ENCODE measurements around the gene SPTBN4.
"Not testable (repeated sequence)": the region's sequence is repeated elsewhere in the genome, so short reads cannot be mapped to it uniquely, and the experiment has no call there.

SPTBN4 gene

GRCh38 chr19:40617961-40618360 is 151.2 kb downstream of the SPTBN4 start:
- no peak for DNase-seq (ENCODE audit: low read depth in 2 of 2)

- no peak for DNase-seq (ENCODE audit: low read depth in 2 of 2)
Observed at GRCh38 chr19:40619333-40620160, 152.7 kb downstream of the SPTBN4 start.

DNA sequence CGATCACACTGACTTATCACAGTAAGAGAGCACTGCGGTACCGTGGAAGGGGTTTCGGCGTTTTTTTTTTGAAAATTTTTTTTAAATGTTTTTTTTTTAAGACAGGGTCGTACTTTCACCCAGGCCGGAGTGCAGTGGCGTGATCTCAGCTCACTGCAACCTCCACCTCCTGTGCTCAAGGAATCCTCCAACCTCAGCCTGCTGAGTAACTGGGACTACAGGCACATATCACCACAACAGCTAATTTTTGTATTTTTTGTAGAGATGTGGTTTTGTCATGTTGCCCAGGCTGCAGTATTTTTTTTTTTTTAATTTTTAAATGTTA is 153.3 kb downstream of the SPTBN4 start:
- no peak for DNase-seq (ENCODE audit: low read depth in 2 of 2)

GRCh38 chr19:40621283-40621682 is 154.5 kb downstream of the SPTBN4 start:
- DNase-seq (ENCODE audit: low read depth in 2 of 2) = no peak

- no peak for DNase-seq (ENCODE audit: low read depth in 2 of 2)
Observed at GRCh38 chr19:40621966-40622772, 155.4 kb downstream of the SPTBN4 start.

DNA sequence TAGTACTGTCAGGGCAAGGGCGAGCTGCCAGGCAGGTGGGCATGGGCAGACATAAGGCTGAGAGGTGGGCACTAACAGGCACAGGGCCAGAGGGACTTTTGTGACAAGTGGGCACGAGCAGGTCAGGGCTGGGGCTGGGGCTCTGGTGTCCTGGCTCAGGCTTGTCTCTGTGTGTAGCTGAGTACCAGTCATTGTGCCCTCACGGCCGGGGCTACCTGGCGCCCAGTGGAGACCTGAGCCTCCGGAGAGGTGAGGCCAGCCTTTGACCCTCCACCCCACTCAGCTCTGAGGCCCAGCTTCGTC is 155.9 kb downstream of the SPTBN4 start:
- DNase-seq (ENCODE audit: low read depth in 2 of 2) = no peak

- no peak for DNase-seq (ENCODE audit: low read depth in 2 of 2)
Observed at GRCh38 chr19:40623403-40624251, 156.8 kb downstream of the SPTBN4 start.

DNA sequence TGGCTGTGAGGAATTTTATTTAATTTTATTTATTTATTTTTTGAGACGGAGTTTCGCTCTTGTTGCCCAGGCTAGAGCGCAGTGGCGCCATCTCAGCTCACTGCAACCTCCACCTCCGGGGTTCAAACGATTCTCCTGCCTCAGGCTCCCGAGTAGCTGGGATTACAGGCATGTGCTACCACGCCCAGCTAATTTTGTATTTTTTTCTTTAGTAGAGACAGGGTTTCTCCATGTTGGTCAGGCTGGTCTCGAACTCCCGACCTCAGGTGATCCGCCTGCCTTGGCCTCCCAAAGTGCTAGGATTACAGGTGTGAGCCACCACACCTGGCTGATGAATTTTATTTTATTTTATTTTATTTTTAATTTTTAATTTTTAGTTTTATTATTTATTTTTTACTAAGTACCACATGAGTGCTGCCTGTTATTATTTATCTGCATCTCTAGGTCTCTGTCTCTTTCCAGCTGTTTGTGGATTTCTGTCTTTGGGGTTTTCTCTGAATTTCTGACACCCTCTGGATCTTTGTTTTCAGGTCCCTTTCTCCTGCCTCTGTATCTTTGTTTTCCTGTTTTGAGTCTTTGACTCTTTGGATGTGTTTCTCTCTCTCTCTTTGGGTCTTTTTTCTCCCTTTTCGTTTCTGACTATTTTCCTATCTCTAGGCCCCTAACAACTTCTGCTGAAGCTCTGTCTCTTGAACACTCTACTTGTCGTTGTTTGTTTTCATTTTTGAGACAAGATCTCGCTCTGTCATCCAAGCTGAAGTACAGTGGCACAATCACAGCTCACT is 157.8 kb downstream of the SPTBN4 start:
- DNase-seq (ENCODE audit: low read depth in 2 of 2) = not testable (repeated sequence)

GRCh38 chr19:40625406-40626120 is 158.8 kb downstream of the SPTBN4 start:
- DNase-seq (ENCODE audit: low read depth in 2 of 2) = no peak

Data from fibroblast of skin of left quadriceps (primary cell).